Keratinocyte (primary cell): ENCODE data around the gene GPRASP3. TPM values are rescaled to one million over a fixed set of nuclear protein-coding genes. Genes with fewer than 3 reads are reported as not detected.

Source experiments
- DNase-seq: peaks from one replicate; pipeline ENCODE4 v3.0.0-alpha.2; 2011; ENCODE audit warnings: low read depth, missing footprints, low spot score
- FAIRE-seq: peaks from 2 replicates; lab custom pipeline; 2011; peaks lifted over from hg19 to GRCh38; lab: Jason Lieb, UNC
- H2AFZ ChIP-seq: 2 replicates; pipeline ENCODE4 v1.6.0; 2012; ENCODE audit warnings: low read length, control low read depth, inconsistent platforms; ENCODE audit not compliant: control insufficient read depth
- H3K27ac ChIP-seq: 2 replicates; pipeline ENCODE4 v1.5.1; 2011; ENCODE audit warnings: low read length; ENCODE audit not compliant: control insufficient read depth, insufficient read depth
- H3K27me3 ChIP-seq: 3 replicates; pipeline ENCODE4 v1.6.0; 2011; ENCODE audit warnings: low read length; ENCODE audit not compliant: control insufficient read depth, insufficient read depth; ENCODE audit errors: extremely low read depth
- H3K36me3 ChIP-seq, 2 experiments: 2 replicates in 1 of 2; 3 replicates in 1 of 2; pipeline ENCODE4 v1.5.1; 2011; ENCODE audit warnings: low read length in 2 of 2, mild to moderate bottlenecking in 1 of 2; ENCODE audit not compliant: control insufficient read depth in 2 of 2, insufficient read depth in 2 of 2; ENCODE audit errors: extremely low read depth in 1 of 2
- H3K4me1 ChIP-seq: 3 replicates; pipeline ENCODE4 v1.5.1; 2011; ENCODE audit warnings: low read length; ENCODE audit not compliant: control insufficient read depth, insufficient read depth; ENCODE audit errors: extremely low read depth
- H3K4me2 ChIP-seq: 3 replicates; pipeline ENCODE4 v1.6.0; 2011; ENCODE audit warnings: low read depth, low read length; ENCODE audit not compliant: control insufficient read depth, insufficient read depth; ENCODE audit errors: extremely low read depth
- H3K4me3 ChIP-seq, 3 experiments: fragments of 200-600 bp in 1 of 3; sonication (generic) in 1 of 3; 2 replicates in 2 of 3; 3 replicates in 1 of 3; pipeline ENCODE4 v1.5.1; 2011 to 2016; ENCODE audit warnings: low read length in 3 of 3, mild to moderate bottlenecking in 3 of 3, control low read depth in 2 of 3, inconsistent platforms in 1 of 3, low read depth in 1 of 3, mixed read lengths in 1 of 3, mixed run types in 1 of 3, moderate library complexity in 1 of 3; ENCODE audit not compliant: control insufficient read depth in 2 of 3, insufficient read depth in 2 of 3; ENCODE audit errors: extremely low read depth in 1 of 3
- H3K79me2 ChIP-seq: 2 replicates; pipeline ENCODE4 v1.6.0; 2012; ENCODE audit warnings: low read length; ENCODE audit not compliant: control insufficient read depth, insufficient read depth
- H3K9ac ChIP-seq: 3 replicates; pipeline ENCODE4 v1.6.0; 2011; ENCODE audit warnings: low read length; ENCODE audit not compliant: control insufficient read depth, insufficient read depth; ENCODE audit errors: extremely low read depth
- H3K9me1 ChIP-seq: 3 replicates; pipeline ENCODE4 v1.6.0; 2011; ENCODE audit warnings: low read length; ENCODE audit not compliant: control insufficient read depth, insufficient read depth; ENCODE audit errors: extremely low read depth
- H3K9me3 ChIP-seq: 2 replicates; pipeline ENCODE4 v1.5.1; 2012; ENCODE audit warnings: low read depth, low read length; ENCODE audit not compliant: control insufficient read depth
- H4K20me1 ChIP-seq: 3 replicates; pipeline ENCODE4 v1.6.0; 2011; ENCODE audit warnings: low read length; ENCODE audit not compliant: control insufficient read depth, insufficient read depth; ENCODE audit errors: extremely low read depth
- EZH2 ChIP-seq: IDR thresholded peaks from one replicate; pipeline ENCODE4 v1.6.1; 2012; ENCODE audit warnings: inconsistent platforms, mild to moderate bottlenecking, low read length, moderate library complexity
- dilution Hi-C: fragments of 300-500 bp; cut with MboI; formaldehyde crosslinking; loops from one replicate; pipeline ENCODE4 v1.7.0; 2020; ENCODE audit warnings: low sequenced_read_pairs; ENCODE audit not compliant: extremely low pct_ligation_motif_present
- polyA plus RNA-seq, 5 experiments: library from polyadenylated mRNA; depleted of rRNA in 3 of 5; stranded (reverse) in 3 of 5; stranded (forward) in 1 of 5; unstranded in 1 of 5; fragments of >200 nt; gene quantifications; 1 replicate in 1 of 5; 2 replicates in 3 of 5; 3 replicates in 1 of 5; pipeline versions ENCODE4 v1.2.1 to v1.2.3, GENCODE V29; 2011 to 2012; ENCODE audit warnings: missing spikeins in 2 of 5, low read depth in 1 of 5, low replicate concordance in 1 of 5
- TF ChIP-seq, protein P1 (sequence below), 3 experiments: IDR thresholded peaks in 1 of 3; conservative IDR thresholded peaks in 1 of 3; optimal IDR thresholded peaks in 1 of 3; 2 replicates in 2 of 3; 3 replicates in 1 of 3; pipeline versions ENCODE3 to v1.5.1; 2011; ENCODE audit warnings: low read length in 3 of 3, mild to moderate bottlenecking in 3 of 3, moderate library complexity in 2 of 3, control low read depth in 1 of 3, inconsistent platforms in 1 of 3; ENCODE audit not compliant: insufficient read depth in 2 of 3; ENCODE audit errors: extremely low read depth in 1 of 3

Gene GPRASP3
- polyA plus RNA-seq, 1 donor (not counting 4 experiments of a cell fraction or from before 2014, with no cell fraction given): 3.1 TPM

DNA sequence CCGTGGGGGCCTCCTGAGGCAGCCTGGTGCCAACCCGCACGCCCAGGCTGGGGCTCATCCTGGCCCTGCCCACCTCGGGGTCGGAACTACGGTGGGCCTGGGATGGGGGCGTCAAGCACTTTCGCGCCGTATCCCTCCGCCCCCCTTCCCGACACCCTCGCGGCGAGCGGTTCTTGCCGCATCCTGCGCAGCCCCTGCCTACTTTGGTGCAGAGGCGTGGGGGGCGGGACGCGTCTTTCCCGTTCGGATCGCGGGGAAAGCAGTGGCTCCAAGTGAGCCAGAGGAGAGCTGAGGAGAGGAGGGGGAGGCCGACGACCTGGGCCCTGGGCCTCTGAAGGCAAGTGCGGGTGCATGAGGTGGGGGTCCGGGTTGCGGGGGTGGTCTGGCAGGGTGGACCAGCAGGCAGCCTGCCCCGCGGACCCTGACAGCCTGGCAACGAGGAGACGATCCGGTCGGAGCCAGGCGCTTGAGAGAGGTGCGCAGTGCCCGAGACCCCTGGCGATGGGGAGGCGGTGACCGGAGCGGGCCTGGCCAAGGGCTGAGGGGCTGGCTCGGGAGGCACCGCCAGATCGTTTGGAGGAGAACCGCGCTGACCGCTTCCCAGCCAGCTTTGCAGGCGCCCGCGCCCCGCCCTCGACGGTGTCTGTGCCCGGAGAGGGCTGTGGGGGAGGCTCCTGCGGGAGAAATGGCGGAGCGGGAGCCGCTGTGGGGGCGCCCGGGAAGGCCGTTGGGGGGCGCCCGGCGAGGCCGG, 8.2 kb upstream of the GPRASP3 start, which contains the start of gene GPRASP2:
Gene GPRASP2 (plus strand): TSS at position 233 of the 751 bp plus-strand sequence. CDS start 2,422 bp downstream, outside the sequence.
- Histone ChIP-seq H3K27me3 (peaks cover 8% of the 10 kb centered on the region), H4K20me1 (no peaks in the 10 kb centered on the region), H3K27ac (no peak within 1 kb of the TSS), H3K4me3 (peak within 1 kb of the TSS; percentile 49 to 70 (median 62)), H3K9me1 (no peaks in the 10 kb centered on the region), H3K4me1 (no peaks in the 10 kb centered on the region), H2AFZ (peak within 1 kb of the TSS; percentile 85), H3K9me3 (no peaks in the 10 kb centered on the region), H3K36me3 (no peaks in the 10 kb centered on the region), H3K9ac (peak within 1 kb of the TSS; percentile 52), H3K4me2 (peak within 1 kb of the TSS; percentile 73), H3K79me2 (no peaks in the 10 kb centered on the region)
- no peak for FAIRE-seq
- dilution Hi-C loops: no loop called here
- no peak for DNase-seq
- TF ChIP-seq, protein P1, sequence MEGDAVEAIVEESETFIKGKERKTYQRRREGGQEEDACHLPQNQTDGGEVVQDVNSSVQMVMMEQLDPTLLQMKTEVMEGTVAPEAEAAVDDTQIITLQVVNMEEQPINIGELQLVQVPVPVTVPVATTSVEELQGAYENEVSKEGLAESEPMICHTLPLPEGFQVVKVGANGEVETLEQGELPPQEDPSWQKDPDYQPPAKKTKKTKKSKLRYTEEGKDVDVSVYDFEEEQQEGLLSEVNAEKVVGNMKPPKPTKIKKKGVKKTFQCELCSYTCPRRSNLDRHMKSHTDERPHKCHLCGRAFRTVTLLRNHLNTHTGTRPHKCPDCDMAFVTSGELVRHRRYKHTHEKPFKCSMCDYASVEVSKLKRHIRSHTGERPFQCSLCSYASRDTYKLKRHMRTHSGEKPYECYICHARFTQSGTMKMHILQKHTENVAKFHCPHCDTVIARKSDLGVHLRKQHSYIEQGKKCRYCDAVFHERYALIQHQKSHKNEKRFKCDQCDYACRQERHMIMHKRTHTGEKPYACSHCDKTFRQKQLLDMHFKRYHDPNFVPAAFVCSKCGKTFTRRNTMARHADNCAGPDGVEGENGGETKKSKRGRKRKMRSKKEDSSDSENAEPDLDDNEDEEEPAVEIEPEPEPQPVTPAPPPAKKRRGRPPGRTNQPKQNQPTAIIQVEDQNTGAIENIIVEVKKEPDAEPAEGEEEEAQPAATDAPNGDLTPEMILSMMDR (optimal IDR thresholded peaks at IDR 0.05 in 1 of 3, IDR thresholded peaks at IDR 0.05 in 1 of 3, conservative IDR thresholded peaks at IDR 0.05 in 1 of 3; ENCODE audit: extremely low read depth in 1 of 3, insufficient read depth in 2 of 3, low read length in 3 of 3): no peak
- no peak for TF ChIP-seq EZH2

DNA sequence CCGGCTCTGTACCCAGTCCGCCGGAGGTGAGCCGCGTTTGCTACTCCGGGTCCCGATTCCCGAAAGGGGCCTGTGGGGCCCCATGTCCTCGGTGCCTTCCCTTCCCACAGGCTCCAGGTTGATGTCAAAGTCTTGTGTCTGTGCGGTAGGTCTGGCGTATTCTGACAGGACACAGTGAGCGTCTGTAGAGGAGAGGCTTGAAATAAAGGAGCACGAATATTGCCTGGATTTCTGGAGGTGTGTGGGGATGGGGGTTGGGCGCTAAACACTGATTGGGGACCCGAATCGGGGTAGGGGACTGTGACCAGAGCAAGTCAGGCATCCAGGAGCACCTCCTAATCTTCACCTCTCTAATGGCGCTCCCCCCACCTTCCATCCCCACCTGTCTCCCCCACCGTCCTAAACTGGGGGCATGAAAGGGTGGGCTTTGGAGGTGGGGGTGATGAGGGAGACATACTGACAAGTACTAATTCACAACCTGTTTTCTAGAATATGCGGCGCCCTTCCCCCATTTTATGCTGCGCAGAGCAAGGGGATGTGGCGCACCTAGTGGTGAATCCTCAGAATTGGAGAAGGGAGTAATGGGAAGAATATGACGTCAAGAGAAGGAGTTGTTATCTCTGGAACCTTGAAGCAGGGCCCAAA, 7.4 kb upstream of the GPRASP3 start:
- Histone ChIP-seq H3K9ac (peak overlapping the region; percentile 52), H4K20me1 (no peaks in the 10 kb centered on the region), H3K4me2 (peak overlapping the region; percentile 73), H3K27ac (no peak overlapping the region), H3K36me3 (no peaks in the 10 kb centered on the region), H3K9me1 (no peaks in the 10 kb centered on the region), H3K9me3 (no peaks in the 10 kb centered on the region), H3K4me3 (peak overlapping the region; percentile 49 to 70 (median 62)), H3K79me2 (no peaks in the 10 kb centered on the region), H2AFZ (peak overlapping the region; percentile 85), H3K4me1 (no peaks in the 10 kb centered on the region), H3K27me3 (peaks cover 8% of the 10 kb centered on the region)
- DNase-seq: no peak
- FAIRE-seq: no peak
- TF ChIP-seq, protein P1 (optimal IDR thresholded peaks at IDR 0.05 in 1 of 3, IDR thresholded peaks at IDR 0.05 in 1 of 3, conservative IDR thresholded peaks at IDR 0.05 in 1 of 3; ENCODE audit: extremely low read depth in 1 of 3, insufficient read depth in 2 of 3, low read length in 3 of 3): peak; percentile 51 to 56 (median 52)
- no peak for TF ChIP-seq EZH2
- dilution Hi-C loops: no loop called here
